Measurements from ENCODE around the gene ATRN. TPM values are rescaled to one million over a fixed set of nuclear protein-coding genes. Genes with fewer than 3 reads are reported as not detected.

ATRN gene
- total and polyA plus RNA-seq, 4 experiments from 2014 or later = 4.0 to 12.5 (median 10.1) TPM

DNA sequence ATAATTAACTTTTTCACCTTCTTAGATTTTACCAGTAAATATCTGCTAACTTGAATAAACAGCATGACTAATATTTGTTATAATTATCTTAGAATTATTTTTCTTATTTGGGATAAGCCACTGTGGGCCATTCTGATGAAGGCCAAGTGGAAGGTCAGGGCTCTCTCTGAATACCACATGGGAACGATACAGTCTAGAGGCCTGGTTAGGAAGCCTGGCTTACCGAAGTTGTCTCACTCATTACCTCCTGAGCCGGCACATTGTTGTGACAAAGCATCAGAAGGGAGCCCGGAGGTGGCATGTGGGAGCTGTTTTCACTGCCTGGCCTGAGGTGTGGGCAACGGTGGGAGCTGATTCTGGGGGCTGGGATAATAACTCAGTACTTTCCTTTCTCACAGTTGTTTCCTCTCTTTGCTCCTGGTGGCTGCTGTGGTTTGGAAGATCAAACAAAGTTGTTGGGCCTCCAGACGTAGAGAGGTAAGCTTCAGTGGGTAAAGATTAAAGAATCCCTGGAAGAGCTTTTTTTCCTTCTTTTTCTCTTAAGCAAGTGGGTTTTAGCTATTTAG is 163.2 kb downstream of the ATRN start:
- H3K9me3 ChIP-seq (ENCODE audit: control insufficient read depth in 1 of 2, low read length in 2 of 2) = no peaks in the 10 kb centered on the region
- POLR2A ChIA-PET (ENCODE audit: partially characterized antibody) = no interaction called here
- peaks cover 19 to 46% of the 10 kb centered on the region in 2 donors for H3K36me3 Mint-ChIP-seq
- no peak overlapping the region for H3K27ac ChIP-seq (ENCODE audit: low read depth, low read length)
- no peak overlapping the region for H3K27ac Mint-ChIP-seq
- H3K4me3 Mint-ChIP-seq = no peak overlapping the region
- intact Hi-C loops (cut with micrococcal nuclease) = no loop called here
- DNase-seq = no peak
- H3K4me1 ChIP-seq (ENCODE audit: insufficient read depth, low read length) = no peaks in the 10 kb centered on the region
- no peaks in the 10 kb centered on the region for H3K27me3 Mint-ChIP-seq
- H3K4me3 ChIP-seq (ENCODE audit: low read length in 2 of 2) = no peak overlapping the region
- H3K36me3 ChIP-seq (ENCODE audit: insufficient read depth, low read length) = peaks cover 5% of the 10 kb centered on the region
- CTCF ChIA-PET (ENCODE audit: partially characterized antibody) = no interaction called here
- no peaks in the 10 kb centered on the region for H3K27me3 ChIP-seq (ENCODE audit: insufficient read depth, low read length)
- peaks cover 0 to 3% (median 0%) of the 10 kb centered on the region in 4 donors for H3K4me1 Mint-ChIP-seq
- H3K9me3 Mint-ChIP-seq = no peaks in the 10 kb centered on the region

DNA sequence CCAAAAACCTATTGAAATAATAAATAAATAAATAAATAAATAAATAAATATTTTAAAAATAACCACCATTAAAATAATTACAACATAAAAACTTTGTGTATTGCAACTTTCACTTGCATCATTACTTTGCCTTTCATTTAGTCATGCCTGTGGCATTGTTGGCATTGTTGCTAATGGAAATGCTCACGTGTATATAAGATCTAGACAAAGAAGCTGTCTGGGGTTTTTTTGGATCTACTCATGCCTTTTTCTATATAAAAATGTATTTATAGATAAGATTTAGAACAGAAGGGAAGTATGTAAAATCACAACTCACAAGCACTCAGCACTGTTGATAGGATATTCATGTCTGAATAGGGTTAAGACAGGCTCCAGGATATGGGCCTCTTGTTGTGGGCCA is 164.5 kb downstream of the ATRN start:
- DNase-seq = no peak
- no peaks in the 10 kb centered on the region for H3K27me3 ChIP-seq (ENCODE audit: insufficient read depth, low read length)
- H3K4me1 Mint-ChIP-seq = peaks cover 0 to 3% (median 0%) of the 10 kb centered on the region in 4 donors
- no peaks in the 10 kb centered on the region for H3K27me3 Mint-ChIP-seq
- H3K36me3 Mint-ChIP-seq = peaks cover 16 to 44% of the 10 kb centered on the region in 2 donors
- H3K27ac ChIP-seq (ENCODE audit: low read depth, low read length) = no peak overlapping the region
- no peak overlapping the region for H3K4me3 ChIP-seq (ENCODE audit: low read length in 2 of 2)
- POLR2A ChIA-PET (ENCODE audit: partially characterized antibody) = no interaction called here
- H3K4me1 ChIP-seq (ENCODE audit: insufficient read depth, low read length) = no peaks in the 10 kb centered on the region
- H3K27ac Mint-ChIP-seq = no peak overlapping the region
- no peak overlapping the region for H3K4me3 Mint-ChIP-seq
- no peaks in the 10 kb centered on the region for H3K9me3 ChIP-seq (ENCODE audit: control insufficient read depth in 1 of 2, low read length in 2 of 2)
- CTCF ChIA-PET (ENCODE audit: partially characterized antibody) = no interaction called here
- H3K9me3 Mint-ChIP-seq = no peaks in the 10 kb centered on the region
- intact Hi-C loops (cut with micrococcal nuclease) = no loop called here
- H3K36me3 ChIP-seq (ENCODE audit: insufficient read depth, low read length) = peaks cover 5% of the 10 kb centered on the region

- ChIA-PET CTCF (ENCODE audit: partially characterized antibody) (no interaction called here), POLR2A (ENCODE audit: partially characterized antibody) (no interaction called here)
- Histone ChIP-seq H3K36me3 (ENCODE audit: insufficient read depth, low read length) (no peaks in the 10 kb centered on the region), H3K9me3 (ENCODE audit: control insufficient read depth in 1 of 2, low read length in 2 of 2) (no peaks in the 10 kb centered on the region), H3K4me3 (ENCODE audit: low read length in 2 of 2) (no peak overlapping the region), H3K4me1 (ENCODE audit: insufficient read depth, low read length) (no peaks in the 10 kb centered on the region), H3K27ac (ENCODE audit: low read depth, low read length) (no peak overlapping the region), H3K27me3 (ENCODE audit: insufficient read depth, low read length) (no peaks in the 10 kb centered on the region)
- DNase-seq = no peak
- Mint-ChIP-seq H3K36me3 (peaks cover 39 to 57% of the 10 kb centered on the region in 2 donors), H3K27me3 (no peaks in the 10 kb centered on the region), H3K27ac (no peak overlapping the region), H3K9me3 (no peaks in the 10 kb centered on the region), H3K4me1 (peaks cover 0 to 1% (median 0%) of the 10 kb centered on the region in 4 donors), H3K4me3 (no peak overlapping the region)
- intact Hi-C loops (cut with micrococcal nuclease) = no loop called here
Observed at GRCh38 chr20:3640259-3640658, 169.4 kb downstream of the ATRN start.

GRCh38 chr20:3645309-3646066 is 174.7 kb downstream of the ATRN start:
- no peak for DNase-seq
- Histone ChIP-seq H3K4me3 (ENCODE audit: low read length in 2 of 2) (no peak overlapping the region), H3K9me3 (ENCODE audit: control insufficient read depth in 1 of 2, low read length in 2 of 2) (no peaks in the 10 kb centered on the region), H3K27me3 (ENCODE audit: insufficient read depth, low read length) (no peaks in the 10 kb centered on the region), H3K36me3 (ENCODE audit: insufficient read depth, low read length) (no peaks in the 10 kb centered on the region), H3K4me1 (ENCODE audit: insufficient read depth, low read length) (no peaks in the 10 kb centered on the region), H3K27ac (ENCODE audit: low read depth, low read length) (no peak overlapping the region)
- ChIA-PET POLR2A (ENCODE audit: partially characterized antibody) (no interaction called here), CTCF (ENCODE audit: partially characterized antibody) (no interaction called here)
- H3K27ac Mint-ChIP-seq = no peak overlapping the region
- peaks cover 55 to 61% of the 10 kb centered on the region in 2 donors for H3K36me3 Mint-ChIP-seq
- intact Hi-C loops (cut with micrococcal nuclease) = no loop called here
- H3K9me3 Mint-ChIP-seq = no peaks in the 10 kb centered on the region
- no peak overlapping the region for H3K4me3 Mint-ChIP-seq
- peaks cover 0 to 1% (median 0%) of the 10 kb centered on the region in 4 donors for H3K4me1 Mint-ChIP-seq
- H3K27me3 Mint-ChIP-seq = no peaks in the 10 kb centered on the region

GRCh38 chr20:3646067-3646440 is 175.2 kb downstream of the ATRN start:
- ChIA-PET POLR2A (ENCODE audit: partially characterized antibody) (no interaction called here), CTCF (ENCODE audit: partially characterized antibody) (no interaction called here)
- no peak overlapping the region for H3K4me3 Mint-ChIP-seq
- DNase-seq = no peak
- intact Hi-C loops (cut with micrococcal nuclease) = no loop called here
- peaks cover 0 to 1% (median 0%) of the 10 kb centered on the region in 4 donors for H3K4me1 Mint-ChIP-seq
- H3K36me3 Mint-ChIP-seq = peaks cover 50 to 61% of the 10 kb centered on the region in 2 donors
- H3K9me3 Mint-ChIP-seq = no peaks in the 10 kb centered on the region
- no peaks in the 10 kb centered on the region for H3K27me3 Mint-ChIP-seq
- no peaks in the 10 kb centered on the region for H3K9me3 ChIP-seq (ENCODE audit: control insufficient read depth in 1 of 2, low read length in 2 of 2)
- no peak overlapping the region for H3K4me3 ChIP-seq (ENCODE audit: low read length in 2 of 2)
- H3K27ac ChIP-seq (ENCODE audit: low read depth, low read length) = no peak overlapping the region
- no peaks in the 10 kb centered on the region for H3K36me3 ChIP-seq (ENCODE audit: insufficient read depth, low read length)
- H3K4me1 ChIP-seq (ENCODE audit: insufficient read depth, low read length) = no peaks in the 10 kb centered on the region
- no peaks in the 10 kb centered on the region for H3K27me3 ChIP-seq (ENCODE audit: insufficient read depth, low read length)
- H3K27ac Mint-ChIP-seq = no peak overlapping the region

DNA sequence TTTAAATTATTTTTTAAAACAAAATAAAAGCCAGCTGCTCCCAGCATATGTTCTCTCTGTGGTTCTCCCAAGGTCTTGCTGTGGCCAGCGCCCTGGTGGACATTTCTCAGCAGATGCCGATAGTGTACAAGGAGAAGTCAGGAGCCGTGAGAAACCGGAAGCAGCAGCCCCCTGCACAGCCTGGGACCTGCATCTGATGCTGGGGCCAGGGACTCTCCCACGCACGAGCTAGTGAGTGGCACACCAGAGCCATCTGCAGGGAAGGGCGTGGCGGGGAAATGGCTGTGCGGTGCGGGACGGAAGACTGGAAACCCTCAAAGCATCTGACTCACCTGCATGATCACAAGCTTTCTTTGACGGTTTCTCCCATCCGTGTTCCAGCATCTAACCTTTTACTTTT is 175.8 kb downstream of the ATRN start:
- Histone ChIP-seq H3K27ac (ENCODE audit: low read depth, low read length) (no peak overlapping the region), H3K4me3 (ENCODE audit: low read length in 2 of 2) (no peak overlapping the region), H3K4me1 (ENCODE audit: insufficient read depth, low read length) (no peaks in the 10 kb centered on the region), H3K9me3 (ENCODE audit: control insufficient read depth in 1 of 2, low read length in 2 of 2) (no peaks in the 10 kb centered on the region), H3K27me3 (ENCODE audit: insufficient read depth, low read length) (no peaks in the 10 kb centered on the region), H3K36me3 (ENCODE audit: insufficient read depth, low read length) (no peaks in the 10 kb centered on the region)
- Mint-ChIP-seq H3K36me3 (peaks cover 48 to 60% of the 10 kb centered on the region in 2 donors), H3K27ac (no peak overlapping the region), H3K27me3 (no peaks in the 10 kb centered on the region), H3K4me3 (no peak overlapping the region), H3K9me3 (no peaks in the 10 kb centered on the region), H3K4me1 (peaks cover 0 to 1% (median 0%) of the 10 kb centered on the region in 4 donors)
- DNase-seq = no peak
- intact Hi-C loops (cut with micrococcal nuclease) = no loop called here
- ChIA-PET CTCF (ENCODE audit: partially characterized antibody) (no interaction called here), POLR2A (ENCODE audit: partially characterized antibody) (no interaction called here)

DNA sequence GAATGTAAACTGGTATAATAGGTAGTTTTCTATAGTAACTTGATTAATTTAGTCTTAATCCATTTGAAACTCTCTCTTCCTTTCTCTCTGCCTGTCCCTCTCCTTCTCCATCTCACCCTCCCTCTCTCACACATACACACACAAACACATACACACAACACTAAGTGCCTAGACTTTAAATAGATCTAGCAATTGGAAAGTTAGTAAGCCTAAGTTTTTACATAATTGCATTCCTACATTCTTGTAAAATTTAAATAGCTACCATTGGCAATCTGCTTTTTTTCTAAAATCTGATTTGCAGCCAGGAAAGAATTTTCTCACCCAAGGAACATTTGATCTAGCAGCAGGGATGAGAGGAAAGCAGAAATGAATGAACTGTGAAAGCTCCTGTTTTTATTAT is 176.7 kb downstream of the ATRN start:
- peak overlapping the region in 2 of 7 donors; percentile 30 to 90 for H3K27ac Mint-ChIP-seq
- H3K9me3 Mint-ChIP-seq = peaks cover 0 to 4% (median 0%) of the 10 kb centered on the region in 8 donors
- peaks cover 45 to 59% of the 10 kb centered on the region in 2 donors for H3K36me3 Mint-ChIP-seq
- H3K4me3 Mint-ChIP-seq = no peak overlapping the region
- CTCF ChIA-PET (ENCODE audit: partially characterized antibody) = no interaction called here
- Histone ChIP-seq H3K27ac (ENCODE audit: low read depth, low read length) (no peak overlapping the region), H3K4me1 (ENCODE audit: insufficient read depth, low read length) (no peaks in the 10 kb centered on the region), H3K36me3 (ENCODE audit: insufficient read depth, low read length) (no peaks in the 10 kb centered on the region), H3K4me3 (ENCODE audit: low read length in 2 of 2) (no peak overlapping the region), H3K27me3 (ENCODE audit: insufficient read depth, low read length) (no peaks in the 10 kb centered on the region), H3K9me3 (ENCODE audit: control insufficient read depth in 1 of 2, low read length in 2 of 2) (no peaks in the 10 kb centered on the region)
- POLR2A ChIA-PET (ENCODE audit: partially characterized antibody) = no interaction called here
- peaks cover 0 to 4% (median 3%) of the 10 kb centered on the region in 4 donors for H3K4me1 Mint-ChIP-seq
- no peak for DNase-seq
- no peaks in the 10 kb centered on the region for H3K27me3 Mint-ChIP-seq
- intact Hi-C loops (cut with micrococcal nuclease) = no loop called here

All from CD4-positive, alpha-beta memory T cell (primary cell).